NCI-H69 (cell line): ENCODE data around the gene CTNNA1.
A peak's percentile ranks its signal among the peaks of the same experiment; 100 is the strongest.
"Not testable (repeated sequence)": the region's sequence is repeated elsewhere in the genome, so short reads cannot be mapped to it uniquely, and the experiment has no call there.

Source experiments
- DNase-seq: peaks from one replicate; lab custom pipeline; 2025; lab: John Stamatoyannopoulos, UW

The CTNNA1 gene

GRCh38 chr5:138752951-138753793 is at the start of gene CTNNA1:
TSS of gene CTNNA1 (plus strand) at chr5:138753425. CDS start at chr5:138781925, 28,500 bp downstream.
- DNase-seq = peak; percentile 94

- not testable (repeated sequence) for DNase-seq
These were observed 49.4 kb upstream of the CTNNA1 start for GRCh38 chr5:138703777-138704176.

GRCh38 chr5:138705007-138705406 is 48.2 kb upstream of the CTNNA1 start:
- peak; percentile 84 for DNase-seq

GRCh38 chr5:138705567-138705966 is 47.7 kb upstream of the CTNNA1 start:
- no peak for DNase-seq

GRCh38 chr5:138706655-138707480 is 46.4 kb upstream of the CTNNA1 start:
- DNase-seq = peak; percentile 27

GRCh38 chr5:138708791-138709190 is 44.4 kb upstream of the CTNNA1 start:
- peak; percentile 56 for DNase-seq

- DNase-seq = peak; percentile 66
These were observed 44.0 kb upstream of the CTNNA1 start for GRCh38 chr5:138709202-138709601.

GRCh38 chr5:138711087-138711486 is 42.1 kb upstream of the CTNNA1 start:
- no peak for DNase-seq

GRCh38 chr5:138711811-138712210 is 41.4 kb upstream of the CTNNA1 start:
- DNase-seq = no peak

GRCh38 chr5:138712324-138712723 is 40.9 kb upstream of the CTNNA1 start:
- no peak for DNase-seq

- DNase-seq = peak; percentile 49
These were observed 40.4 kb upstream of the CTNNA1 start for GRCh38 chr5:138712791-138713190.

- no peak for DNase-seq
These were observed 40.0 kb upstream of the CTNNA1 start for GRCh38 chr5:138713247-138713646.

GRCh38 chr5:138714694-138715093 is 38.5 kb upstream of the CTNNA1 start:
- no peak for DNase-seq

- DNase-seq = peak; percentile 34
These were observed 37.2 kb upstream of the CTNNA1 start for GRCh38 chr5:138715931-138716432.

- DNase-seq = peak; percentile 100
These were observed 36.7 kb upstream of the CTNNA1 start for GRCh38 chr5:138716456-138716924.

GRCh38 chr5:138717399-138717798 is 35.8 kb upstream of the CTNNA1 start:
- DNase-seq = no peak

- DNase-seq = peak; percentile 45
These were observed 33.4 kb upstream of the CTNNA1 start for GRCh38 chr5:138719811-138720210.

GRCh38 chr5:138720840-138721239 is 32.4 kb upstream of the CTNNA1 start:
- peak; percentile 70 for DNase-seq

- no peak for DNase-seq
These were observed 31.2 kb upstream of the CTNNA1 start for GRCh38 chr5:138721979-138722378.

GRCh38 chr5:138722544-138723177 is 30.6 kb upstream of the CTNNA1 start:
- DNase-seq = peak; percentile 95

GRCh38 chr5:138724470-138725146 is 28.6 kb upstream of the CTNNA1 start:
- DNase-seq = peak; percentile 89
